NCI-H187 treated with DMSO at 0.1 percent for 48 hours (cell line): ENCODE measurements around the gene WDR62.
A peak's percentile ranks its signal among the peaks of the same experiment; 100 is the strongest.

Source experiments
- DNase-seq: peaks from one replicate; lab custom pipeline; 2025; lab: John Stamatoyannopoulos, UW

WDR62 gene

DNA sequence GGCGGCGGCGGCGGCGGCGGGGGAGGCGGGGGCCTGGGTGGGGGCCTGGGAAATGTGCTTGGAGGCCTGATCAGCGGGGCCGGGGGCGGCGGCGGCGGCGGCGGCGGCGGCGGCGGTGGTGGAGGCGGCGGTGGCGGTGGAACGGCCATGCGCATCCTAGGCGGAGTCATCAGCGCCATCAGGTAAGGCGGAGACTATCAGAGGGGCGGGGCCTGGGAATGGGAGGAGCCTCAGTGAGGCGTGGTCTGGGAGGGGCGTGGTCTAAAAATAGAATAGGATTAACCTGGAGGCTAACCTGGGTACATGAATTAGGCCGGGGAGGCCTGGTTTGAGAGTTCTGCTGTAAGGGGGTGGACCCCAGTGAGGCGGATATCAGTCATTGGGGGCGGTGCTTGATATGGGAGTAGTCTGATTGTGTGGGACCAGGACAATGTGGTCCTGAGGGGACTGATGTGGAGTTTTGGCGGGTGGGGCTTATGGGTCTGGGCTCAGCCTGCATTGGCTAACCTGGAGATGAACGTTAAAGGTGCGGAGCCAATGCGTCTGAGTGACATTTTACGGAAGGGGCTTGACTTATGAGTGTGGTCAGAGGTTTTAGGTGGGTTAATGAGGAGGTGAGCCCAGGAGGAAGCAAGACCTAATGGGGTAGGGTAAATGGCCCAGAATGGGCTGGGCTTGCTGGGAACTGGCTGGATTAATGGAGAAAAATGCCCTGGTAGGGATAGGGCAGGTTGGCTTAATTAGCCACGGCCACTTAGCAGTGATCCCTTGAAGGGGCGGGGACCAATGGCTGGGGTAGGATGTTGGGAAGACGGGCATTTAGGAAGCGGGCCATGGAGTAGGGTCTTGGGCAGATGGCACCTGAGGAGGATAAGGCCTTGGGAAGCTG lies 86.6 kb downstream of the WDR62 start:
- peak; percentile 65 for DNase-seq

DNA sequence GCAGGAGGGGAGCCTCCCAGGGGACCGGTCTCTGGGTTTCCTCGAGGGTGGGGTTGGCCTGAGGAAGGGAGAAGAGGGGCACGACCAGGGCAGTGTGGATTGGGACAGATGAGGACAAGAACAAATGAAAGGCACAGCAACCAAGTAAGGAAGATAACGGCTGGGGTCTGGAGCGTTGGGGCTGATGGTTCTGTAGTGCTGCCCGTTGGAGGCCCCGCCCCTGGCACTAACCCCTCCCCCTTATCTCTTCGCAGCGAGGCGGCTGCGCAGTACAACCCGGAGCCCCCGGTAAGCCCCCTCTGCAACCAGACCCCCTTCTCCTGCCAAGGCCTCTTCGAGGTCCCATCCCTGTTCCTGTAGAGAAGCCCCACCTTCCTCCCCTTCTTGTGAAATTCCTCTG lies 87.3 kb downstream of the WDR62 start:
- no peak for DNase-seq

DNA sequence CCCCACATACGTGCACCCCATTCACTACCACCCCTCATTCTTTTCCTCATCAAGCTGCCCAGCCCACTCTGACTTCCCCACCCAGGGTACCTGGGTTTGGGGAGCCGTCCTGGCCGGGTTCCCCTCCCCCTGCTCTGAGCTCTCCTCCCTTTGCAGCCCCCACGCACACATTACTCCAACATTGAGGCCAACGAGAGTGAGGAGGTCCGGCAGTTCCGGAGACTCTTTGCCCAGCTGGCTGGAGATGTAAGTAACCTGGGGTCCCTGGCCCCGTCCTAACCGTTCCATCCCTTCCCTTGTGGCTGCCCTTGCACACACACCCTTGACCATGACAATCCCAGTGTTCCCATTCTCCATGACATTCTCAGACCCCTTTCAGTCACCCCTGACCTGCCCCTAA lies 87.8 kb downstream of the WDR62 start:
- no peak for DNase-seq

DNA sequence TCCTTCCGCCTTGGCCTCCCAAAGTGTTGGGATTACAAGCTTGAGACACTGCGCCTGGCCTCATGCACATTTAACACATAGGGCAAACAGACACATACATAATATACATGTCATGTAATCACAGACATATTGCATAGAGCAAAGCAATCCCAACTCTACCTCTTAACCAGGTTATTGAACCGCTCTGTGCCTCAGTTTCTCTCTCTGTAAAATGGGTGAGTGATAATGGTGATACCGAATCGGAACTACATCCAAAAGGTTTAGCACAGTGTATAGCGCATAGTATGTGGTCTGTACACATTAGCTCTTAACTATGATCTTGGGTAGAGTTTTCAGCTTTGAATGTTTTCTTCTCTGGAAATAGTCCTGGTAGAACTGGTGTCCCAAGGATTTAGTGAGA lies 89.9 kb downstream of the WDR62 start:
- DNase-seq = no peak

DNA sequence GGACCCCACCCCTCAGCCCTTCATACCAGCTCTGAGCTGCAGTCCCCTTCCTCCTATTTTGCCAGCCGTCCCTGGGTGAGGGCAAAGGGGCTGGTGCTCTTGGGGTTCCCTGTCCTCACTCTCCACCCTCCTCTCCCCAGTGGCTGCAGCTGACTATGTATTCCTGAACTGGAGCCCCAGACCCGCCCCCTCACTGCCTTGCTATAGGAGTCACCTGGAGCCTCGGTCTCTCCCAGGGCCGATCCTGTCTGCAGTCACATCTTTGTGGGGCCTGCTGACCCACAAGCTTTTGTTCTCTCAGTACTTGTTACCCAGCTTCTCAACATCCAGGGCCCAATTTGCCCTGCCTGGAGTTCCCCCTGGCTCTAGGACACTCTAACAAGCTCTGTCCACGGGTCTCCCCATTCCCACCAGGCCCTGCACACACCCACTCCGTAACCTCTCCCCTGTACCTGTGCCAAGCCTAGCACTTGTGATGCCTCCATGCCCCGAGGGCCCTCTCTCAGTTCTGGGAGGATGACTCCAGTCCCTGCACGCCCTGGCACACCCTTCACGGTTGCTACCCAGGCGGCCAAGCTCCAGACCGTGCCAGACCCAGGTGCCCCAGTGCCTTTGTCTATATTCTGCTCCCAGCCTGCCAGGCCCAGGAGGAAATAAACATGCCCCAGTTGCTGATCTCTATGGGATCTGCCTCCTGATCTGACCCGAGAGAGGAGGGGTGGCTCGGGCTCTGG lies 95.1 kb downstream of the WDR62 start:
- DNase-seq = no peak

DNA sequence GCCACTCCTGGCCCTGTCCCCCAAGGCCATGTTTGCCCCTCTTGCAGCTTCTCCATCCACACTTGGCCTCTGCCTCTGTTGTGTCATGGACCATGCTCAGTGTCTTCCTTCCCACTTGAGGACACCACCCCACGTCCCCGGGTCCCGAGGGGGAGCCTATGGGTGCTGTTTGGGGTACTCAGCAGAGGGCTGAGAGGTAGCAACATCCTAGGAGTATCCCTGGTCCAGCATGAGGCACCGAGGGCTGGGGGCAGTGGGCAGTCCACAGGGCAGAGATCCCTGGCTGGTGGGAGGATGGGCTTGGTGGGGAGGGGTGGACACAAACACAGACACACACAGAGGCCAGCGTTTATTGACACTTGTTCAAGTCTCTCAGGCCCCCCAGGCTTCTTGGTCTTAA lies 95.9 kb downstream of the WDR62 start:
- DNase-seq = no peak

DNA sequence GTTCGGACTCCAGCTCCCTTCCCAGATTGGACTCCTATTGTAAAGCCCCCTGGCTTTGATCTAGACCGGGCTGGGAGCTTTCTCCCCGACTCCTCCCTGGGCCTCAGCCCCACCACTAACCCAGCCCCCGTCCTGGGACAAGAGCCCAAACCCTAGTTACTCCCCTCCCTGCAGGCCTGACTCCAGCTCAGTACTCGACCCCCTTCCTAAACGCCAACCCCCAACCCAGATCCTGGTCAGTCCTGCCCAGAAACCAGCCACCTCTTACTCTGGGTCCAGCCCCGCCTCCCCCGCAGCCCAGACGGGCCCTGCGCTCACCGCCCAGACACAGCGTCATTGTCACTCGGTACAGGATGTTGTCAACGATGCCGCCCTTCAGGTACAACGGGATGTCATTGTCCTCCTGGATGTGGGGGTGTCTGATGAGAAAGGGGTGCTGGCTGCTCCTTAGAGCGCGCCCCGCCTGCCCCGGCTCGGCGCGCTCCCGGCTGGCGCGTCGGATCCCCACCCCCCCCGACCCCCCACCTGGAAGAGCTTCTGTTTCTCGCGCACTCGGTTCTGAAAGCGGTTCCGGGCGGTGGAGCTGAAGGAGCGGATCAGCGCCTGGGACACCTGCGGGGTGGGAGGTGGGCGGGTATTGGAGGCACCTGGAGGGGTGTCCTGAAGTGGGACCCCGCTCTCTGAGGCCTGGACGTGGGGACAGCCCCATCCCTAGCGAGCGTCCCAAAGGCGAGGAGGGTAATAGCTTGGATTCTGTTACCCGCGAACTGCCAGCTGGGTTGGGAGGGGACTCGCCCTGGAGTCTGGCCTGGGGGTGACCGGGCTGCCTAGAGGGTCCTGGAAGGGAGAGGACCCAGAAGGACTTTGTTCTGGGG lies 96.7 kb downstream of the WDR62 start:
- DNase-seq = no peak

DNA sequence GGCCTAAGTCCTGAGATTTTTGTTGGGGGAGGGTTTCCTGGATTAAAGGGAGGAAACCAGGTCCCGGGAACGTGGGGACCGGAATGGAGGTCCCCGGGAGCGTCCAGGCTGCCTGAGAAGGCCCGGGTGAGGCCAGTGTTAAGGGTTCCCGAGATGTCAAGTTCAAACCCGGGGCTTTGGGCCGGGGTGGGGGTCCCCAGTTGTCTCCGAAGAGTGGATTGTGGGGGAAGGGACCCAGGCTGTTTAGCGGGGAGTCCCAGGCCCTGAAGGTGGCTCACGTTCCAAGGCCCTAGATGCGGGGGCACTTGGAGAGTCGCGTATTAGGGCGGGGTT lies 97.3 kb downstream of the WDR62 start:
- no peak for DNase-seq

DNA sequence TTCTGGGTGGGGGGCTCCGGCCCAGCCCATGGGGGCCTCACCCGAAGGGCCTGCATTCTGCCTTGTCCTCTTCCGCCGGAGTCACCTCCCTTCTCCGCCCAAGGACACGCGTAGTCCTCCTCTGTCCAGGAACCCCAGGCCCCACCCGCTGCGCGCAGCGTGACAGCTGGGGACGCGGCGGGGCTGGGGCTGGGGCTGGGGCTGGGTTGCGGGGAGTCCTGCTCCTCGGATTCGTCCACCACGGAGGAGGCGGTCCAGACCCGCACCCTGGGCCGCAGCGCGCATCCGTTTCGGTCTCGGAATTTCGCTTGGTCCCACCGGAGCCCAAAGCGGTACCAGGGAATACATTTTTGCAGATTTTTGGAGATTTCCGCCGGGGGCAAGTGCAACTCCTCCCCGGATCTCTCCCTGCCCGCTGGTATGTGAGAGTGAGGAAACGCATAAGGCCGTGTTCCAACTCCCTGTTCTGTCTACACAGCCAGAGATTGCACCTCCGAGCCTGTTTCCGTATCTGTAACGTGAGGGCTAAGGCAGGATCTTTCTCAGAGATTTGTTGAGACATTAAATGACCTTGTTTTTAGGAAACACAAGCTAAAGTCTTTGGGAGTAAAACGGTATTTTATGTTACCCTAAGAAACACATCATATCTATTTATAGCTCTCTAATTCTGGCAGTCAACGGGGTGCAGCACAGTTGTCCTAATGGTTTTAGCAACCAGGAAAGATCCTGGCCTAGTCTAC lies 97.8 kb downstream of the WDR62 start, which contains the start of gene COX7A1:
COX7A1 (minus strand) TSS at position 96 of the 740 bp plus-strand sequence; CDS start at position 56, 40 bp downstream.
- no peak for DNase-seq

DNA sequence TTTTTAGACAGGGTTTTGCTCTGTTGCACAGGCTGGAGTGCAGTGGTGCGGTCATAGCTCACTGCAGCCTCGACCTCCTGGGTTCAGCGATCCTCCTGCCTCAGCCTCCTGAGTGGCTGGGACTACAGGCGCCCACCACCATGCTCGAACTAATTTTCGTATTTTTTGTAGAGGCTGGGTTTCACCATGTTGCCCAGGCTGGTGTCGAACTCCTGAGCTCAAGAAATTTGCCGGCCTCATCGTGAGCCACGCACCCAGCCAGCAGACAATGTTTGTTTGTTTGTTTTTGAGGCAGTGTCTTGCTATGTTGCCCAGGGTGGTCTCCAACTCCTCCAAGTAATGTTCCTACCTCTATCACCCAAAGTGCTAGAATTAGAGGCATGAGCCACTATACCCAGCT lies 98.4 kb downstream of the WDR62 start:
- no peak for DNase-seq
